ENCODE measurements around the gene FOXS1. TPM values are rescaled to one million over a fixed set of nuclear protein-coding genes. Genes with fewer than 3 reads are reported as not detected.

FOXS1 gene
- total RNA-seq, 2 donors from 2014 or later: not detected

- DNase-seq: peak; percentile 58
- Histone ChIP-seq H3K9ac (ENCODE audit: extremely low read depth, low read length, poor library complexity, severe bottlenecking) (peak overlapping the region; percentile 49), H3K4me1 (ENCODE audit: control insufficient read depth, insufficient read depth, low read length) (no peaks in the 10 kb centered on the region), H3K36me3 (ENCODE audit: control insufficient read depth, insufficient read depth, low read length) (no peaks in the 10 kb centered on the region), H3K4me3 (ENCODE audit: low read length) (peak overlapping the region; percentile 83), H3K9me3 (ENCODE audit: control insufficient read depth, low read length) (no peaks in the 10 kb centered on the region), H3K27me3 (ENCODE audit: control insufficient read depth, insufficient read depth, low read length, poor library complexity, severe bottlenecking) (peaks cover 42% of the 10 kb centered on the region), H3K27ac (ENCODE audit: low read depth, low read length) (no peak overlapping the region)
- no peak for TF ChIP-seq CTCF (conservative IDR thresholded peaks at IDR 0.05)
- no peaks in the 10 kb centered on the region for H3K9me3 Mint-ChIP-seq
- peak overlapping the region; percentile 72 for H3K4me3 Mint-ChIP-seq
- no peak overlapping the region for H3K27ac Mint-ChIP-seq
- H3K4me1 Mint-ChIP-seq: peaks cover 8% of the 10 kb centered on the region
- peaks cover 75% of the 10 kb centered on the region for H3K27me3 Mint-ChIP-seq (ENCODE audit: insufficient read depth)
- 16 to 25% methylated on average over 10 to 24 of the region's 24 CpGs for WGBS, 2 experiments (ENCODE audit: insufficient coverage in 1 of 2, insufficient read length in 1 of 2)
- H3K36me3 Mint-ChIP-seq (ENCODE audit: low read depth): no peaks in the 10 kb centered on the region
Measured at GRCh38 chr20:31870726-31871617, 25.6 kb upstream of the FOXS1 start.

- Mint-ChIP-seq H3K27me3 (ENCODE audit: insufficient read depth) (peaks cover 75% of the 10 kb centered on the region), H3K4me1 (peaks cover 8% of the 10 kb centered on the region)
- H3K27ac ChIP-seq (ENCODE audit: low read depth, low read length): no peak within 1 kb of the TSS
Measured at GRCh38 chr20:31869942-31870725, 24.7 kb upstream of the FOXS1 start, which contains the start of the genes DUSP15 and TTLL9. Gene DUSP15 (minus strand): TSS chr20:31870527. CDS start chr20:31870337, 190 bp downstream. Gene TTLL9 (plus strand): TSS chr20:31870634. CDS start chr20:31871127, 493 bp downstream.

More at GRCh38 chr20:31869942-31870725, 24.7 kb upstream of the FOXS1 start, which contains the start of the genes DUSP15 and TTLL9:
- WGBS, 2 experiments (ENCODE audit: insufficient coverage in 1 of 2, insufficient read length in 1 of 2): 1% methylated on average over 36 to 80 of the region's 80 CpGs
- TF ChIP-seq CTCF (conservative IDR thresholded peaks at IDR 0.05): no peak
- peaks cover 42% of the 10 kb centered on the region for H3K27me3 ChIP-seq (ENCODE audit: control insufficient read depth, insufficient read depth, low read length, poor library complexity, severe bottlenecking)
- DNase-seq: peak; percentile 78
- no peaks in the 10 kb centered on the region for H3K36me3 ChIP-seq (ENCODE audit: control insufficient read depth, insufficient read depth, low read length)
- Mint-ChIP-seq H3K27ac (no peak within 1 kb of the TSS), H3K9me3 (no peaks in the 10 kb centered on the region), H3K4me3 (peak within 1 kb of the TSS; percentile 72), H3K36me3 (ENCODE audit: low read depth) (no peaks in the 10 kb centered on the region)
- H3K4me1 ChIP-seq (ENCODE audit: control insufficient read depth, insufficient read depth, low read length): no peaks in the 10 kb centered on the region
- H3K9ac ChIP-seq (ENCODE audit: extremely low read depth, low read length, poor library complexity, severe bottlenecking): peak within 1 kb of the TSS; percentile 49
- H3K4me3 ChIP-seq (ENCODE audit: low read length): peak within 1 kb of the TSS; percentile 83
- no peaks in the 10 kb centered on the region for H3K9me3 ChIP-seq (ENCODE audit: control insufficient read depth, low read length)

All from endodermal cell (in vitro differentiated cells).